22Rv1 (cell line): ENCODE data around the gene COL6A5.

Source experiments
- ZFX ChIP-seq: fragments of 450-650 bp; IDR thresholded peaks from 2 replicates; pipeline ENCODE4 v1.6.1; 2017; ENCODE audit warnings: antibody characterized with exemption, borderline replicate concordance
- TF ChIP-seq, protein P1 (sequence below): fragments of 450-650 bp; IDR thresholded peaks from 2 replicates; pipeline ENCODE4 v1.5.1; 2017; ENCODE audit warnings: mild to moderate bottlenecking

DNA sequence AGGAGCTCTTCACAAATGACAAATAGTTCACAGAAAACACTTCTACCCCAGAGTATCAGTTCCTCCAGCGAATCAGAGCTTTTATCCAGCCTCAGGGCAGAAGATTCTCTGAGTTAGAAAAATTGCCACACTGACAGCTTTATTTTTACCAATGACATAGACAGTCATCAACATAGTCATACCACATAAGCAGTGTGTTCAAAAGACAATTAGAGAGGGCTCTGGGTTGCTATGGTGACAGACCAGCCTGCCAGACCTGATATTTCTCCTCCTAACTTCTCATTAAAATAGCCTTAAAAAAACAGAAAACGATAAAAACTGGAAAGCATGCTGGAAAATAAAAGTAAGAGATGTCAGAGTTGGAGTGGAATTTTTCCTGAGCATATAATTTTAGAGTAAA, 45.9 kb upstream of the COL6A5 start:
- TF ChIP-seq, protein P1, sequence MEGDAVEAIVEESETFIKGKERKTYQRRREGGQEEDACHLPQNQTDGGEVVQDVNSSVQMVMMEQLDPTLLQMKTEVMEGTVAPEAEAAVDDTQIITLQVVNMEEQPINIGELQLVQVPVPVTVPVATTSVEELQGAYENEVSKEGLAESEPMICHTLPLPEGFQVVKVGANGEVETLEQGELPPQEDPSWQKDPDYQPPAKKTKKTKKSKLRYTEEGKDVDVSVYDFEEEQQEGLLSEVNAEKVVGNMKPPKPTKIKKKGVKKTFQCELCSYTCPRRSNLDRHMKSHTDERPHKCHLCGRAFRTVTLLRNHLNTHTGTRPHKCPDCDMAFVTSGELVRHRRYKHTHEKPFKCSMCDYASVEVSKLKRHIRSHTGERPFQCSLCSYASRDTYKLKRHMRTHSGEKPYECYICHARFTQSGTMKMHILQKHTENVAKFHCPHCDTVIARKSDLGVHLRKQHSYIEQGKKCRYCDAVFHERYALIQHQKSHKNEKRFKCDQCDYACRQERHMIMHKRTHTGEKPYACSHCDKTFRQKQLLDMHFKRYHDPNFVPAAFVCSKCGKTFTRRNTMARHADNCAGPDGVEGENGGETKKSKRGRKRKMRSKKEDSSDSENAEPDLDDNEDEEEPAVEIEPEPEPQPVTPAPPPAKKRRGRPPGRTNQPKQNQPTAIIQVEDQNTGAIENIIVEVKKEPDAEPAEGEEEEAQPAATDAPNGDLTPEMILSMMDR = no peak
- TF ChIP-seq ZFX = no peak
